GM21825 (cell line): ENCODE measurements around the gene TEK.
"Not testable (repeated sequence)": the region's sequence is repeated elsewhere in the genome, so short reads cannot be mapped to it uniquely, and the experiment has no call there.

Experiments used
- ATAC-seq: cut with Tn5 transposase; IDR thresholded peaks from one replicate; pipeline ENCODE4 v1.9.1; 2021; ENCODE audit warnings: mild to moderate bottlenecking, moderate library complexity; ENCODE audit not compliant: unreplicated experiment

The TEK gene

DNA sequence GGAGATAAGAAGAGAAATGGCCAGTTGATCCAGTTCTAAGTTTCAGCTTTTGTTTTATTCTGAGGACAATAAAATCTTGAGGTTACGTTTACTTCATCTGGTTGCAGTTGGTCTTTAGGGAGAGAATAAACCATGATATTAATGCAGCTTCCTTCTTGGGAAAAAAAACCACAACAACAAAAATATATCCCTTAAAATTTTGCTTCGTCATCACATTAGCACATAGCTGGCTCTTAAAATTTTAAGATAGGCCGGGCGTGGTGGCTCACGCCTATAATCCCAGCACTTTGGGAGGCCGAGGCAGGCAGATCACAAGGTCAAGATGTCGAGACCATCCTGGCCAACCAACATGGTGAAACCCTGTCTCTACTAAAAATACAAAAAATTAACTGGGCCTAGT, 101.6 kb downstream of the TEK start:
- ATAC-seq: no peak

DNA sequence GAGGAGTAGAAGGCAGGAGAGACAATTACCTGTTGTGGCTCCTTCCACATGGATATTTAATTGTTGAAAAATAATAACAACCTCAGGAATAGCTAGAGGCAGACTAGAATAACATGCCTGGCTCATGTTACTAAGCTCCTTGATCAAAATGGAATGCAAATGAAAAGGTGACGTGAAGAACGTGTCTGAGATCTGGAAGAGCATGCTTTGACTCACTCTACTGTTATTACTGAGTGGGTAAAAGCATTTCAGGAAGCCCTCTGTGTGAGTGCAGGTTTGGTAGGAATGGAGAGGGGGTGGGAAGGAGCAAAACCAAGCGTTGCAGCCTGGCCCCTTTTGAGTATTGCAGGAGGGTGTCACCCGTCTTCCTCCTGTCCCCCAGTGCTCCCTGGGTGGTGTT, 103.2 kb downstream of the TEK start:
- ATAC-seq: no peak

DNA sequence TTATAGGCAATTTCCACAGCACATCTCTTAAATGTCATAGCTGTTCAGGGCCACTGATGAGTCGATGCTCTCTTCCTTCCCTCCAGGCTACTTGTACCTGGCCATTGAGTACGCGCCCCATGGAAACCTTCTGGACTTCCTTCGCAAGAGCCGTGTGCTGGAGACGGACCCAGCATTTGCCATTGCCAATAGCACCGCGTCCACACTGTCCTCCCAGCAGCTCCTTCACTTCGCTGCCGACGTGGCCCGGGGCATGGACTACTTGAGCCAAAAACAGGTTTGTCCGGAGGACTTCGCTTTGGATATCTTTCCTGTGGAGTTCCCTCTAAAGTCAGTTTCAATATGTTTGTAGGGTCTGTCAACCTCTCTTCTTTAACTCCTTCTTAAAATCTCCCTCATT, 103.6 kb downstream of the TEK start:
- ATAC-seq: no peak

DNA sequence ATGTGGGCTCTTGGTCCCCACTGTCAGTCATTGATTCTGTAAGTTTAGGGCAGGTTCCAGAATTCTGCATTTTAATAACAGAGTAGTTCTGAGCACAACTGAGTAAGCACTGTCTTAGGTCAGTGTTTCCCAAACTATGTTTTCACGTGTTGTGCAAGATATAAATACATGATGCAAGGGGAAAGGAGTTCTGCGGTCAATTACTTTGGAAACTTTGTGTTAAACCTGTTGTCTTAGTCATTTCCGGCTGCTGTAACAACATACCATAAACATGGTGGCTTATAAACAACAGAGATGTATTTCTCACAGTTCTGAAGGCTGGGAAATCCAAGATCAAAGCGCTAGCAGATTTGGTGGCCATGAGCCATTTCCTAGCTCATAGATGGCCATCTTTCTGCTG, 118.2 kb downstream of the TEK start:
- ATAC-seq: no peak

DNA sequence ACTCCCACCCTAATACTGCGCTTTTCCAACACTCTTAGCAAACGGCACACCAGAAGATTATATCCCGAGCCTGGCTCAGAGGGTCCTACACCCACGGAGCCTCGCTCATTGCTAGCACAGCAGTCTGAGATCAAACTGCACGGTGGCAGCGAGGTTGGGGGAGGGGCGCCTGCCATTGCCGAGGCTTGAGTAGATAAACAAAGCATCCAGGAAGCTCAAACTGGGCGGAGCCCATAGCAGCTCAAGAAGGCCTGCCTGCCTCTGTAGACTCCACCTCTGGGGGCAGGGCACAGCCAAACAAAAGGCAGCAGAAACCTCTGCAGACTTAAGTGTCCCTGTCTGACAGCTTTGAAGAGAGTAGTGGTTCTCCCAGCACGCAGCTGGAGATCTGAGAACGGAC, 130.6 kb downstream of the TEK start:
- not testable (repeated sequence) for ATAC-seq

DNA sequence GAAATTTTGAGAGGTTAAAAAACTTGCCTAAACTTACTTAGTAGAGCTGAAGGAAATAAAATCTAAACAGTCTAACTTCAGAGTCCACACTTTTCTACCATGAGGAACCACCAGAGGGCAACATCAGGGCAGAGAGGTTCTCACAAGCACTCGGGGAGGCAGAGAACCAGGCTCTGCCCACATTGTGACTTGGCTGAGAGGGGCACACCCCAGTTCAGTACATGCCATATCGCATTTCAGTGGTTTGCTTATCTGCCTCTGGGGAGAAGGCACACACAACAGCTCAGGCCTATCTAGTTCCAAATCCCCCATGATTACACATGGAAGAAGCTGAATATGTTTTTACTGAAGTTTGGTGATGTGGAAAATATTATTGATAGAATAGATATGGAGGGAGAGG, 138.7 kb downstream of the TEK start:
- ATAC-seq: no peak

DNA sequence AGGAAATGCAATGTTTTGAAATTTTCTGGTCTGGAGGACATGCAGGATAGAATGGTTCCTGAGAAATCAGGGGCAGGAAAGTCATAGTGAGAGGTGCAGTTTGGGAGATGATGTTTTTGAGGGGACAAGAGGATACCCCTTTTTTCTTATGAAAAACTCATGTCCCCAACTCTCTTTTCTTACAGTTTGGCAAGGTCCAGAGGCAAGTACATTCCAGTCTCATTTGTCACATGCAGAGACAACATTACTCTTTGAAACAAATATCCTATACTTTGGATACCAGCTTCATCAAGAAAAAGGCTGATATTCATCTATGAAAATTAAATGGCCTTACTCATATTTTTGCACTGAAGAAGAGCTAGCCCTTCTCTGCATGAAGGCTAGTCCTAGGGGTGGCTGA, 139.7 kb downstream of the TEK start:
- no peak for ATAC-seq

DNA sequence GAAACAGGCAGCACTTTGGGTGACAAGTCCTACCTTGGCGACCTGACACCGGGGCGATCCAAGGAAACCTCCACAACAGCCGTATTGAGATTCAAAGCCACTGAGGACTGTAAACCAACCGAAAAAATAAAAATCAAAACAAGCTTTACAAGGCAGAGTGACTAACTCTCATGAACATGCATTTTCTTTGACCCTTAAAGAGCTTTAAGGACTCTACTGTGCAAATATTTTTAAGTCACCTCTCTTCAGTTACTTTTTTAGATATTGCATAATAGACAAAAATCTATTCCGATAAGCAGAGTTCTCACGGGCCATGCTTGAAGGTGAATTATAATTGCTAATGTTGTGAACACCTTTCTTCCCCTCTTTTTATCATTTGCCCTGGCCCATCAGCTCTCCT, 149.6 kb downstream of the TEK start:
- ATAC-seq: no peak

DNA sequence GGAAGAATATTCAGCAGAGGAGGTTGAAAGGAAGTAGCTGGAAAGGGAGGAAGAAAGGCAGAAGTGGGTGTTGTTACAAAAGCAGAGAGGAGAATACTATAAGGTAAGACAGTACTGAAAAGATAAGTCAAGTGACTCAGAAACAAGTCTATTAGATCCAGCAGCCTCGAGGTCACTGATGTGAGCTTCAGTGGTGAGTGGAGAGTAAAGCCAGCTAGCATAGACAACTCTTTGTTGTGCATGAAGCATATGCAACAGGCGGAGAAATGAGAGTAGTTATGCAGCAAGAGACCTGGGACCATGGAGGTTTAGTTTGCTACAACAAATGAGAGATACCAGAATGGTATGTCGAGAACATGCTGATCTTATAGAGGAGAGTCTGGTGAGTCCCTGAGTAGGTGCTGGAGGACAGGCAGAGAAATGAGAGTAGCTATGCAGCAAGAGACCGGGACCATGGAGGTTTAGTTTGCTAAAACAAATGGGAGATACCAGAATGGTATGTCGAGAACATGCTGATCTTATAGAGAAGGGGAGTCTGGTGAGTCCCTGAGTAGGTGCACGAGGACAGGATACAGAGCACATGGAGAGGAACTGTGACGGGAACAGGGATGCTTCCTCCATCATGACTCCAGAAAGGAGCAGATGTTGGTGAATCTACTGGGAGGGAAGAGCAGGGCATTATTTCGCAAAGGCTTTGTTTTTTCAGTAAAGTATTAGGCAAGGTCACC, 151.9 kb downstream of the TEK start:
- ATAC-seq: no peak

DNA sequence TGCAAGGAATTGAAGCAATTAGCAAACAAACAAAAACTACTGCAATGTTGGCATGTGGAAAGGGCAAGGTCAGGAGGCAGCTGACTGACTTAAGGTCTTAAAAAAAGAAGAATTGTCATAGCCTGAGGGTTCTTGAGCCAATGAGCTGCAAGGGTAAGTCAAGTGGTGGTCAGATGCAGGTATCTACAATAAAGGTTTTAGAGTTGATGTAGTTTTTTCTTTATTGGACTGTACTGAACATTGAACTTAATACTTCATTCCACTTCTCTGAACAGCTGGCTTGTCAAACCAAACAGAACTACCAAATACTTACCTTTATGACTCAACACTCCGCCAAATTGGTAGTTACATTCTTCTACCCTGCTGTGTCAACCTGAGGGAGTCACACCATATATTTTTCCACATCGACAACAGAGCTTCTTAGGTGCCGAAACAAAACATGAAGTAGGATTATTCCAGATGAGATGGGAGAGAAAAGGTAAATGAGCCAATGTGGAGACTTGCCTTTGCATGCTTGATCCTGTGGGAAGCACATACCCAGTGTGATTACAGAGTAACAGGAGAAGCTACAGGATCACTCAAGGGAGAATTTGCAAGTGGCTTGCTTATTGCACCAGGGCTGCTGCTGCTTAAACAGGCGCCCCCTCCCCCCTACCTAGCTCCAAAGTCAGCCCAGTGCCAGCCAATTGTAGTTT, 152.6 kb downstream of the TEK start:
- ATAC-seq: no peak

DNA sequence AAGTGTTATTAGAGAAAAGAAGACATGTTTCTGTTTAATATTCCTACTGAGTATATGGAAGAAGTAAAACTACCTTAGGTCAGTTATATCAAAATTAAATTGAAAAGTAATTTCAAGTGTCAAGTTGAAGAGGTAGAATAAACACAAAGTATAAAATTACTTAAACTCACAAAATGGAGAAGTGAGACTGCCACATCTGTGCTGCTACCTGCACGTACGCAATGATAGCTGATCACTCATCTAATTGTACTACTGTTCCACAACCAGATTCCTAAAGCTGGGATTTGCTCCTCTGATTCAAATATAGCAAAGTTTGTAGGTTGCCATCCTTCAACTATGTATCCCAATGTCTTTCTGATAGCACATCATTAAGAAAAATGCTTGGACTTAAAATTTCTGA, 163.1 kb downstream of the TEK start:
- ATAC-seq: no peak

DNA sequence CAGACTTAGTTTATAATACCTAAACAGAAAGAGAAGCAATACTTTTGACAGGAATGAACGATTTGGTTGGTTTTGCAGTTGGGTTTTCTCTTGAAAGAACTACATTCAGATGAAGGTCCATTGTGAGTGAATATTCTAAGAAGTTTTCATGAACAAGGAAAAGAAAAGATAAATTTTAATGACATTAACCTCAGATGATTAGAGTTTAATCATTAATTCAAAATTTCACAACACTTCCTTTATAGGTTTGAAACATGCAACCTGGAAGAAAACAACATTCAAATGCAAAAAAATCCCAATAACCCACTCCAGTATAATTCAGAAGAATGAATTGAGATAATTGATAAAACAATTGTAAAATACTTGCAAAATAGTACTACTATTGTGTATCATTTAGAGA, 164.2 kb downstream of the TEK start:
- ATAC-seq: no peak

DNA sequence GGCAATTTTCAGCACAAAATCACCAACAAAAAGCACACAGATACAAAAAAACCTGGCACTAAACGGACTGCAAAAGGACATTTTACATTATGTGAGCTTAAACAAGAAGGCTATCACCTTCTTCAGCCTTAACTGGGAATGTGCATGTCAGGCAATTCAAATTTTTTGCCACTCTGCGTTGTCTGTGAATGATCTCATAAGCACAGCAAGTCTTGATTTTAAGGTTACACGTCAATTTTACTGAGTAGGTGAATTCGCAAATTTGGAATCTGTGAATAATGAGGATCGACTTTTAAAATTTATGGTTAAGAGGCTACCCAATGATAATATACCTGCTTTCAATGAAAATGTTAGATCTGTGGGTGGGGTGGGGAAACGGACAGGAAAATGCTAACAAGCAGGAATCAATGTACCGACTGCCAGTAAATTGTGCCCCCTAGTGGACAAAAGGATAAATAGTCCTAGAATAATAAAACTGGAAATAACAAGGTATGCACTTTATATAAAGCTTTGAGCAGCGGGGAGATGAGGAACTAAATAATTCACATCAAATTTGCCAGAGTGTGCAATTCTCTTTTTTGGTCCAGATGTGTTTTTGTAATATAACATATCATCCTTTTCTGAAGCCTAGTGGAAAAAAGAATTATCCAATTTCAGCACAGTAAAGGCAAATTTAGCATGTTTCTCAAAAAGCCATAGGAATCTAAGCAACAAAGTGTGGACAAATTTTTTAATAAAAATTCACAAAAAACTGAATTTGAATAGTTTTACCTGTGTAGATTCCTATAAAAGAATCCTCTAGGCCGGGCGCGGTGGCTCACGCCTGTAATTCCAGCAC, 167.4 kb downstream of the TEK start:
- ATAC-seq: no peak

DNA sequence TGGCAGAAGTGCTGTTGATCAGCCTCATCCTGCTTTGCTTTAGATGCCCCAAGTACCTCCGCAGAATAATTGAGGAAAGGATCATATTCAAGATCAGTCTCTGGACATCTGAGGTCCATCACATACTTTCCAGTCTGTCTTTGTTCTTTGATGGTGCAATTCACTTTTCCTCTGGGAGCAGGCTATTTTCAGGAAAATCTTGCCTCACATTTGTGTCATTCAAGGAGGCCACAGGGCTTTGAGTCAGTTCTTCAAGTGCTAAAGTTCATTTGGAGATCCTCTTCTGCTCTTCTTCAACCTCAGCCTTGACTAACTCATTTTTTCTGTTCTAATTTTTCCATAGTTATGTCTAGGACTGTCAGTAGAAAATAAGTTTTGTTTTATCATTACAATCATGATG, 169.3 kb downstream of the TEK start:
- no peak for ATAC-seq

DNA sequence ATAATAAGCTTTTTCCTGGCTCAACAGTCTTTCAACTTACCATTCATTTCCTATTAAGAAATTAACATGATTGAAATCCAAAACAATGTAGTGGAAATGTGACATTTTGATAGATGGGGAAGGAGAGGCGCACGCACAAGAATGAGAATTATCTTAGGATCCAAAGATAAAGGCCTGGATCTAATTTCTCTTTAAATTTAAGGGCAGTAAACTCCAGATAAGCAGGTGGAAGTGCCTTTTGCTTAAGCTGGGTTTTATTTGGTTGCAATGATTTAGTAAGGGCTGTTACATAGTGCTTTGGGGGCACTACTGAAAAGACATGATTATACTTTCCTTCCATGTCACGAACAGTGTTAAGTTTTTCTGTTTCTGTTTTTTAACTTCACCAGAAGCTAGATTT, 170.6 kb downstream of the TEK start:
- ATAC-seq: no peak
